Suppressor macrophage treated with lipopolysaccharide for 1 hour (primary cell): ENCODE measurements around the gene MYH7B.
A peak's percentile ranks its signal among the peaks of the same experiment; 100 is the strongest.

Experiments
- DNase-seq, 3 donors: peaks; one replicate each; pipeline ENCODE4 v3.0.0-alpha.2; 2020 to 2022

Gene MYH7B

GRCh38 chr20:34955231-34956040 is at the start of gene MYH7B, which contains the start of gene GSS:
Gene MYH7B (plus strand): TSS chr20:34955868. CDS start chr20:34978006, 22,138 bp downstream.
Gene GSS (minus strand): TSS chr20:34955806. CDS start chr20:34951852, 3,954 bp downstream.
- peak; percentile 96 to 98 (median 97) for DNase-seq

- DNase-seq, result peak; percentile 53 to 73 (median 69)
Observed at GRCh38 chr20:34907616-34908469, 47.8 kb upstream of the MYH7B start.

GRCh38 chr20:34915131-34915530 is 40.5 kb upstream of the MYH7B start:
- no peak for DNase-seq

DNA sequence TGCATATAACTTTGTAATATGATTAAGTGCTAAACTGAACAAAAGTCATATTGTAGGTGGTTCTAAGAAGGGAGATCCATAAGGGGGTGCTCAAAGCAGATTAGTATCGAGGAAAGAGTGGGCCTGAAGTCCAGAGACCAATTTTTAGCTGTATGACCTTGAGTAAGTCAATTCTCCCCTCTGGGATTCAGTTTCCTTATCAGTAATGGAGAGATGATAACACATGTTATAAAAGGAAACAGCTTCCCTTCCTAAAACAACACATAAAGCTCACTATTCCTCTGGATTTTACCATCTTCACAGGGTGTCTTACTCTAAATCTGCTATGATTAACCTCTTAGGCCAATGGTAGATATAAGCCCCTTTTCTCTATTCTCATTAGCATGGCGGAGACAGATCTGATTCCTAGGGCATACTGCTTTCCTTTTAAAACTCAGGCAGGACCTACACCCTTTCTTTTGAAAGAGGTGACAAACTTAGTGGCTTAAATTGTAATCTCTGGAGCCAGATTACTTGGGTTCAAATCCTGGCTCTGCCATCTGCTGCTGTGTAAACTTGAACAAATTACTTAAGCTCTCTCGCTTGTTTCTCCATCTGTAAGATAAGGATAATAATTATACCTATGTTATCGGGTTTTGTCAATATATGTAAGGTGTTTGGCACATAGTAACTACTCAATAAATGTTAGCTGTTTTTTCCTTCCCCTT is 39.8 kb upstream of the MYH7B start:
- DNase-seq, result no peak

GRCh38 chr20:34916774-34917354 is 38.8 kb upstream of the MYH7B start:
- DNase-seq, result no peak

DNA sequence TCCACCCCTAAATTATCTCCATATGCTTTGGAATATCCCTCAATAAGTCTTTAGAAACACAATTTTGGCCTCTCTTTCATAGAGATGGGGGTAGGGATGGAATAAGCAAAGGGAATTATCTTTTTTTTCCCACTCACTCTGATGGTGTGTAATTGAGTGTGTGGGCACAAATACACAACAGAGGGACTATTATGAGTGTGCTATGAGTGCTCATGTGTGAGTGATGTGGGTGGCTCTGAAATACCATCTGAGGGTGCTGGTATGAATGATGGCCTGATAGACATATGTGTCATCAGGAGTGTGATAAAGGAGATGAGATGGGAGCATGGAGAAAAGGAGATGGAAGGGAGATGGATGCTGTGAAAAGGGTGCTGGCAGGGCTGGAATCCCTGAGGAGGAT is 35.6 kb upstream of the MYH7B start:
- no peak for DNase-seq

DNA sequence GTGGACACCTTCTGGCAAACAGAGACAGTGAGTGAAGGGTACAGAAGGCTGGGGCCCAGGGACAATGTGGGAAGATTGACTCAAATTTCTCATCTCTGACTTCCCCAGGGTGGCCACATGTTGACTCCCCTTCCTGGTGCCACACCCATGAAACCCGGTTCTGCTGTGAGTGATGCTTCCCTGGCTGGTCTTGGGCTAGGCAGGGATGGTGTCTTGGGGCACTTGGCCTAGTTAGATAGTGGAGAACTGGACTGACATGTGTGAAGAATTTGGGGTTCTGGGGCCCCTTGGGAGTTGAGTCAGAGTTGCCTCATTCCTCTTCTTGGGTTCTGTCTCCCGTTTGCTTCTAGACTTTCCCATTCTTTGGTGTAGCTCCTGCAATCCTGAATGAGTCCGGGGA is 34.2 kb upstream of the MYH7B start:
- no peak for DNase-seq

- no peak for DNase-seq
Observed at GRCh38 chr20:34922654-34923381, 32.9 kb upstream of the MYH7B start.

GRCh38 chr20:34923414-34923813 is 32.3 kb upstream of the MYH7B start:
- DNase-seq, result no peak

DNA sequence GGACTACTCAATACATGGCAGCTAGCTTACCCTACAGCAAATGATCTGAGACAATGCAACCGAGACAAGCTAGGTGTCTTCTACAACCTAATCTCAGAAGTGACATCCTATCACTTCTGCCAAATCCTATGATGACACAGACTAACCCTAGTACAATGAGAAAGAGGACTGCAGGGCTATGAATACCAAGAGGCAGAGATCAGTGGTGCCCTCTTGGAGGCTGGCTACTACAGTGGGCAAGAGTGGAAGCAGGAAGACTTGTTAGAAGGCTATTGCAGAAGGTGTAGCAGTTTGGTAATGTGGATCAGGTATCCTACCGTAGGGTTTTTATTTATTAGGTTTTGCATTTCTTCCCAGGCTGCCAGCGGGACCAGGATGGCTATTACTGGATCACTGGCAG is 30.3 kb upstream of the MYH7B start:
- DNase-seq, result no peak

DNA sequence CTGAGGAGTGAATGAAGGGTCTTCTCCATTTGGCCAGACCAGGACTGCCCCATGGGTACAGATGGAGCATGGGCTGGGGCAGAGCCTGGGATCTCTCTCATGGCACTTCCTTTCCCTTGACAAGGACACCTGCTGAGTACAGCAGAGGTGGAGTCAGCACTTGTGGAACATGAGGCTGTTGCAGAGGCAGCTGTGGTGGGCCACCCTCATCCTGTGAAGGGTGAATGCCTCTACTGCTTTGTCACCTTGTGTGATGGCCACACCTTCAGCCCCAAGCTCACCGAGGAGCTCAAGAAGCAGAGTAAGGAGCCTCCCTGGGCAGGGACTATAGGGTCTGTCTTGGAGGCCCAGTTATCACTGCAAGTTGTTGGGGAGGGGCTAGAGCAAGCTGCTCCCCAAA is 29.7 kb upstream of the MYH7B start:
- DNase-seq, result no peak

- DNase-seq, result no peak
Observed at GRCh38 chr20:34926581-34926980, 29.1 kb upstream of the MYH7B start.

DNA sequence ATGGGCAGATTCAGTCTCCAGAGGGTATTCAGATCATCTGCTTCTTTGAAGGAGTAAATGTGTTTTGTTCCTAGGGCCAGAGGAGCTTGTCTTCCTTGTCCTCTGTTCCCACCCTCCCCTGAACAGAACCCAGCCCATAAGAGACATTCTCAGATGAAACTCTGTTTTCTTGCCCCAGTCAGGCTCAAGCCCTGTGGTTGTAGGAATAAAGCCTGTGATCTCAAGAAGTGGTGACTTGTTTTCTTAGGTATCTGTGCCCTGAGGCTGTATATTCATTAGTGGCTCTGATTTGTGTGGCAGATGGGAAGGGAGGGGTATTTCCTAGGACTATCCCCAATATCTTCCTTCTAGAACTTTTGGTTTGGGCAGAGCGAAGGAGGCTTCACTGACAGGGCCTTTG is 27.9 kb upstream of the MYH7B start:
- no peak for DNase-seq

GRCh38 chr20:34928411-34928810 is 27.3 kb upstream of the MYH7B start:
- DNase-seq, result no peak

GRCh38 chr20:34931771-34932170 is 23.9 kb upstream of the MYH7B start:
- no peak for DNase-seq

- peak; percentile 78 to 86 (median 84) for DNase-seq
Observed at GRCh38 chr20:34938466-34939163, 17.1 kb upstream of the MYH7B start.

DNA sequence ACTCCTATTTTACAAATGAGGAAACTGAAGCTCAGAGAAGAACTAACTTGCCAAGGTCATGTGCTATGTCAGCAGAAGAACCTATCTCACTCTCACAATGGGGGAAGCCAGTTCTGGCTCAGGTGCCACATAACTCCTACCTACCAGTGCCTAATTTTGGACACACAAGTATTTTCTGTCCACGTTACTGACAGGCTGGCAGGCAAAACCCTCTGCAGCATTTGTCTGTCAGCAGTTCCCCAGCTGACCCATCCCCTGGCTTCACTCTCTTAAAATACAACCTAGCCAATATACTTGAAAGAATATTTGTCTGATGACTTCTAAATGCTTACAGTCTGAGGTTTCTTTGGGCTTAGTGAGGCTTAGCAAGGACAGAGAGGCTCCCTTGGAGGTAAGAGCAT is 15.6 kb upstream of the MYH7B start:
- peak in 2 of 3 donors; percentile 19 to 29 for DNase-seq

GRCh38 chr20:34941226-34941625 is 14.4 kb upstream of the MYH7B start:
- DNase-seq, result peak; percentile 63 to 82 (median 75)

DNA sequence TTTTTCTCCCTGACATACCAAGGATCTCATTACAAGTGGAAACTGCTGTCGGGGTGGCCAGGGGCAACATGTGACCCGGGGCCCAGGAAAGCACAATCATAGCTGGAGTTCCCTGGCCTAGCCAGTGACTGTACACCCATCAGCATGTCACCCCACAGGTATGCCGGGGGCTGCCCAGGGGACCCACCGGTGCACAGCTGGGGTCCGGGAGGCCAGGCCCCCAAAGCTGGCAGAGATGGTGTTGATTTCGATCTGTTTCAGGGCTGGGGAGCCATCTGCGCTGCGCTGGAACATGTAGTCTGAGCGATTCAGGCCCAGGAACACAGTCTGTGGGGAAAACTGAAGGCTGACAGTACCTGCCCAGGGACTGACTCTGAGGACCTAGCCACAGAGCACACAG is 13.4 kb upstream of the MYH7B start:
- no peak for DNase-seq

- no peak for DNase-seq
Observed at GRCh38 chr20:34943808-34944567, 11.7 kb upstream of the MYH7B start.
